Caco-2 (cell line): ENCODE results near the gene FGF8. TPM values are rescaled to one million over a fixed set of nuclear protein-coding genes. Genes with fewer than 3 reads are reported as not detected.

Source experiments
- BruUV-seq: library from RNA; stranded (reverse); fragments of 400-500 nt; replicated peaks from 2 replicates; lab custom pipeline; 2021; lab: Mats Ljungman, UMichigan
- CTCF ChIA-PET: fragments of 300-600 bp; sonication (Branson Sonifier 250); formaldehyde crosslinking; loops from one replicate; lab custom pipeline; 2022; ENCODE audit warnings: antibody characterized with exemption; lab: Charles Lee
- POLR2A ChIA-PET: fragments of 300-600 bp; sonication (Branson Sonifier 250); formaldehyde crosslinking; loops from one replicate; lab custom pipeline; 2022; ENCODE audit warnings: antibody characterized with exemption; lab: Charles Lee
- DNase-seq, 2 experiments: peaks; one replicate each; pipeline versions ENCODE4 v3.0.0 to v3.0.0-alpha.2; 2020 to 2022
- H3K27me3 ChIP-seq: replicated peaks from 2 replicates; pipeline ENCODE4 v1.6.0; 2011; ENCODE audit warnings: low read length; ENCODE audit not compliant: control insufficient read depth, insufficient read depth
- H3K36me3 ChIP-seq: 2 replicates; pipeline ENCODE4 v1.5.1; 2011; ENCODE audit warnings: low read length; ENCODE audit not compliant: control insufficient read depth, insufficient read depth
- H3K4me1 ChIP-seq: fragments of 250-450 bp; sonication (Bioruptor Pico); 2 replicates; pipeline ENCODE4 v1.5.1; 2020; ENCODE audit warnings: mild to moderate bottlenecking
- H3K4me3 ChIP-seq: 2 replicates; pipeline ENCODE4 v1.5.1; 2011; ENCODE audit warnings: low read depth, mild to moderate bottlenecking, control low read depth, low read length
- H3K9me3 ChIP-seq: fragments of 250-450 bp; sonication (Bioruptor Pico); 2 replicates; pipeline ENCODE4 v1.5.1; 2020; ENCODE audit warnings: mild to moderate bottlenecking, moderate library complexity
- H3K27ac Mint-ChIP-seq: one replicate; pipeline ENCODE4 v1.8.0; 2022; ENCODE audit warnings: mixed read lengths; ENCODE audit not compliant: unreplicated experiment
- H3K27me3 Mint-ChIP-seq: one replicate; pipeline ENCODE4 v1.8.0; 2022; ENCODE audit warnings: mixed read lengths; ENCODE audit not compliant: insufficient read depth, unreplicated experiment
- H3K36me3 Mint-ChIP-seq: one replicate; pipeline ENCODE4 v1.8.0; 2022; ENCODE audit warnings: mild to moderate bottlenecking, mixed read lengths; ENCODE audit not compliant: insufficient read depth, unreplicated experiment
- H3K4me1 Mint-ChIP-seq: one replicate; pipeline ENCODE4 v1.8.0; 2022; ENCODE audit warnings: low read depth, mixed read lengths; ENCODE audit not compliant: unreplicated experiment
- H3K4me3 Mint-ChIP-seq: one replicate; pipeline ENCODE4 v1.8.0; 2022; ENCODE audit warnings: mild to moderate bottlenecking, moderate library complexity, mixed read lengths; ENCODE audit not compliant: unreplicated experiment
- H3K9me3 Mint-ChIP-seq: one replicate; pipeline ENCODE4 v1.8.0; 2022; ENCODE audit warnings: mixed read lengths; ENCODE audit not compliant: unreplicated experiment
- intact Hi-C: fragments of 100-400 bp; cut with micrococcal nuclease; formaldehyde crosslinking; loops from one replicate; pipeline ENCODE4 v1.10.0; 2022; ENCODE audit not compliant: unreplicated experiment
- total RNA-seq: library from RNA; stranded (reverse); gene quantifications from 2 replicates; pipeline ENCODE4 v1.2.3, GENCODE V29; 2022
- TF ChIP-seq, protein P1 (sequence below), 2 experiments: fragments of 200-600 bp in 1 of 2; IDR thresholded peaks; 1 replicate in 1 of 2; 2 replicates in 1 of 2; pipeline versions ENCODE4 v1.5.1 to v1.8.0; 2011 to 2022; ENCODE audit warnings: antibody characterized with exemption in 1 of 2, control low read depth in 1 of 2, inconsistent platforms in 1 of 2, low read depth in 1 of 2, low read length in 1 of 2, mild to moderate bottlenecking in 1 of 2, moderate library complexity in 1 of 2; ENCODE audit not compliant: insufficient read depth in 1 of 2, severe bottlenecking in 1 of 2, unreplicated experiment in 1 of 2

Gene FGF8
- total RNA-seq, 1 experiment from 2014 or later = 0.68 TPM

DNA sequence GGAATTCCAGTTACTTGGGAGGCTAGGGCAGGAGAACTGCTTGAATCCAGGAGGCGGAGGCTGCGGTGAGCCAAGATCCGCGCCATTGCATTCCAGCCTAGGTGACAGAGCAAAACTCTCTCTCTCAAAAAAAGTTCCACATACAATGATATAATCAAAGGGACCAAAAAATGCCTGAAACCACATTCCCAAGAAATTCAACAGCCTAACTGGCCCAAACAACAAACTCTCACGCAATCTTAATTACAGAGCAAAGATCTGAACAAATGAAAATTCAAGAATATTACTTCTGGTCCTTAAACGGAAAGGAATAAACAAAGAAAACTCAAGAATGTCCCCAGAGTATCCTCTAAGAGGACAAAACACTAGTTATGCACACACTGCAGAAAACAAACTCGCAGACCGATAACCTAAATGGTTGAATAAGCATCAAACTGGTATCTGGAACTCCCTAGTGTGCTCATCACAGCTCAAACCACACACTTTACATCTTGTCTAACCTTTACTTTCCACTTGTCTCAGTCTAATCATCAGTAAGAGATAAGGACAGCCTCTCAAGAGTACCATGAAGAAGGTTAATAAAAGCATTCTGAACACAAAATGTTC is 38.7 kb upstream of the FGF8 start:
- Histone ChIP-seq H3K36me3 (no peaks in the 10 kb centered on the region), H3K27me3 (no peaks in the 10 kb centered on the region), H3K4me1 (peaks cover 6% of the 10 kb centered on the region), H3K4me3 (no peak overlapping the region), H3K9me3 (no peaks in the 10 kb centered on the region)
- CTCF ChIA-PET = no interaction called here
- H3K4me3 Mint-ChIP-seq = peak overlapping the region; percentile 95
- H3K27me3 Mint-ChIP-seq = no peaks in the 10 kb centered on the region
- no TSS peak for BruUV-seq
- H3K27ac Mint-ChIP-seq = peak overlapping the region; percentile 42
- H3K9me3 Mint-ChIP-seq = no peaks in the 10 kb centered on the region
- POLR2A ChIA-PET = no interaction called here
- intact Hi-C loops = no loop called here
- DNase-seq = no peak
- peaks cover 13% of the 10 kb centered on the region for H3K4me1 Mint-ChIP-seq
- TF ChIP-seq, protein P1, sequence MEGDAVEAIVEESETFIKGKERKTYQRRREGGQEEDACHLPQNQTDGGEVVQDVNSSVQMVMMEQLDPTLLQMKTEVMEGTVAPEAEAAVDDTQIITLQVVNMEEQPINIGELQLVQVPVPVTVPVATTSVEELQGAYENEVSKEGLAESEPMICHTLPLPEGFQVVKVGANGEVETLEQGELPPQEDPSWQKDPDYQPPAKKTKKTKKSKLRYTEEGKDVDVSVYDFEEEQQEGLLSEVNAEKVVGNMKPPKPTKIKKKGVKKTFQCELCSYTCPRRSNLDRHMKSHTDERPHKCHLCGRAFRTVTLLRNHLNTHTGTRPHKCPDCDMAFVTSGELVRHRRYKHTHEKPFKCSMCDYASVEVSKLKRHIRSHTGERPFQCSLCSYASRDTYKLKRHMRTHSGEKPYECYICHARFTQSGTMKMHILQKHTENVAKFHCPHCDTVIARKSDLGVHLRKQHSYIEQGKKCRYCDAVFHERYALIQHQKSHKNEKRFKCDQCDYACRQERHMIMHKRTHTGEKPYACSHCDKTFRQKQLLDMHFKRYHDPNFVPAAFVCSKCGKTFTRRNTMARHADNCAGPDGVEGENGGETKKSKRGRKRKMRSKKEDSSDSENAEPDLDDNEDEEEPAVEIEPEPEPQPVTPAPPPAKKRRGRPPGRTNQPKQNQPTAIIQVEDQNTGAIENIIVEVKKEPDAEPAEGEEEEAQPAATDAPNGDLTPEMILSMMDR (IDR thresholded peaks at IDR 0.05; ENCODE audit: insufficient read depth in 1 of 2, low read depth in 1 of 2, low read length in 1 of 2, severe bottlenecking in 1 of 2, unreplicated experiment in 1 of 2) = no peak
- peaks cover 72% of the 10 kb centered on the region for H3K36me3 Mint-ChIP-seq

DNA sequence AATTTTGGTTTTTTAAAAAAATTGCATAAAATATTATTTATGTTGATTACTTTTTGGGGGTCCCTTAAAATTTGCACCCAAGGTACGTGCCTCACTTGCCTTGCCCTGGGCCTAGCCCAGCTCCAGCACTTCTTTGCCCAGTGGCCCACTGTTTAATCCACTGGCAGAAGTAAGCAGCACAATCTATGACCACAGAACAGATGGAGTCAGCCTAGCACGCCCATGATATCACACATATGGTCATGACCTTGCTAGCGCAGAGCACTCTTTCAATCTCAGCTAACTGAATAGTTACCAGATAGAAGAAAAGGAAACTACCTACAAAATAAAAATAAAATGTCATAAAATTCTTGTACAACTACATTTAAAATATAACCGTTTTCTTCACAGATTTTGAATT is 36.7 kb upstream of the FGF8 start:
- Mint-ChIP-seq H3K36me3 (peaks cover 73% of the 10 kb centered on the region), H3K4me3 (no peak overlapping the region), H3K9me3 (no peaks in the 10 kb centered on the region), H3K4me1 (peaks cover 13% of the 10 kb centered on the region), H3K27ac (no peak overlapping the region), H3K27me3 (no peaks in the 10 kb centered on the region)
- CTCF ChIA-PET = no interaction called here
- no peak for DNase-seq
- TF ChIP-seq, protein P1 (IDR thresholded peaks at IDR 0.05; ENCODE audit: insufficient read depth in 1 of 2, low read depth in 1 of 2, low read length in 1 of 2, severe bottlenecking in 1 of 2, unreplicated experiment in 1 of 2) = no peak
- POLR2A ChIA-PET = no interaction called here
- no TSS peak for BruUV-seq
- Histone ChIP-seq H3K27me3 (no peaks in the 10 kb centered on the region), H3K4me1 (peaks cover 6% of the 10 kb centered on the region), H3K36me3 (no peaks in the 10 kb centered on the region), H3K9me3 (no peaks in the 10 kb centered on the region), H3K4me3 (no peak overlapping the region)
- intact Hi-C loops = no loop called here

DNA sequence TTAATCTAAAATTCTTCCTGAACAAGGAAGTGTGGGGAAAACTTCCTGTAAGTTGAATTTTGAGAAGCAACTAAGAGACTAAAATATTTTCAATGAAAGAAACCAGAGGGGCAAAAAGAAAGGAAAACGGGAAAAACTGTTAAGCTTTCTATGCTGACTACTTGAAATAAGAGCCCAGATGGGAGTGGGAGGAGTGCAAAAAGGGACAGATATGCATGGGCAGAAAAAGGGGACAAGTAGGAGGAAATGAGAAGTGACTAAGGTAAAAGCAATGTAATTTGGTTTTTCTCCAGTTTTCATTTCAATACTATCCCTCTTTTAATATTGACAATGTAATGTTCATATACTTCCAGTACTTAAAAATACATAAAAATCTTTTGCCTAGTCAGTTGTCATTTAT is 31.2 kb upstream of the FGF8 start:
- Mint-ChIP-seq H3K4me3 (no peak overlapping the region), H3K9me3 (no peaks in the 10 kb centered on the region), H3K27me3 (no peaks in the 10 kb centered on the region), H3K27ac (no peak overlapping the region), H3K4me1 (no peaks in the 10 kb centered on the region), H3K36me3 (peaks cover 87% of the 10 kb centered on the region)
- intact Hi-C loops = no loop called here
- Histone ChIP-seq H3K4me3 (no peak overlapping the region), H3K27me3 (no peaks in the 10 kb centered on the region), H3K9me3 (no peaks in the 10 kb centered on the region), H3K4me1 (no peaks in the 10 kb centered on the region), H3K36me3 (no peaks in the 10 kb centered on the region)
- no peak for DNase-seq
- POLR2A ChIA-PET = no interaction called here
- CTCF ChIA-PET = interaction anchor here (0.6 kb wide), 1 partner anchor 237 kb away, joined by 3 read pairs; no protein-coding TSS in a partner anchor
- TF ChIP-seq, protein P1 (IDR thresholded peaks at IDR 0.05; ENCODE audit: insufficient read depth in 1 of 2, low read depth in 1 of 2, low read length in 1 of 2, severe bottlenecking in 1 of 2, unreplicated experiment in 1 of 2) = no peak
- no TSS peak for BruUV-seq
